GM19468 (cell line): ENCODE measurements around the gene GABRD.
"Not testable (repeated sequence)": the region's sequence is repeated elsewhere in the genome, so short reads cannot be mapped to it uniquely, and the experiment has no call there.

Source experiments
- ATAC-seq: cut with Tn5 transposase; IDR thresholded peaks from one replicate; pipeline ENCODE4 v1.9.1; 2021; ENCODE audit warnings: mild to moderate bottlenecking, moderate library complexity, moderate number of reproducible peaks; ENCODE audit not compliant: unreplicated experiment; ENCODE audit errors: extremely low read depth

The GABRD gene

DNA sequence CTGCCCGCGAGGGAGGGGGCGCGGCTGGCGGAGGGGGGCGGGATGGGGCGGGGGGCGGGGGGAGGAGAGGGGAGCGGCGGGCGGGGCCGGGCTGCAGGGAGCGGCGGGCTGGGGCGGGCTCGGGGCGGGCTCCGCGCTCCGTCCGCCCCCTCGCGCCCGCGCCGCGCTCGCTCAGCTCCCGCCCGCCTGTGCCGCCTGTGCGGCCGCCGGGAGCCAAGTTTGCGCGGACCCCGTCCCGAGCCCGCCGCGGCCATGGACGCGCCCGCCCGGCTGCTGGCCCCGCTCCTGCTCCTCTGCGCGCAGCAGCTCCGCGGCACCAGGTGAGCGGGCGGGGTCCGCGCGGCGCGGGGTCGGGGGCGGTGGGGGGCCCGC lies at the start of gene GABRD:
Gene GABRD, plus strand, starts transcription at position 174 of the 372 bp plus-strand sequence. Its CDS starts 79 bp downstream, at position 253.
- ATAC-seq: no peak

- ATAC-seq: no peak
Observed at GRCh38 chr1:1969505-1969900, 49.6 kb upstream of the GABRD start.

GRCh38 chr1:1969953-1970716 lies 49.0 kb upstream of the GABRD start:
- ATAC-seq: no peak

DNA sequence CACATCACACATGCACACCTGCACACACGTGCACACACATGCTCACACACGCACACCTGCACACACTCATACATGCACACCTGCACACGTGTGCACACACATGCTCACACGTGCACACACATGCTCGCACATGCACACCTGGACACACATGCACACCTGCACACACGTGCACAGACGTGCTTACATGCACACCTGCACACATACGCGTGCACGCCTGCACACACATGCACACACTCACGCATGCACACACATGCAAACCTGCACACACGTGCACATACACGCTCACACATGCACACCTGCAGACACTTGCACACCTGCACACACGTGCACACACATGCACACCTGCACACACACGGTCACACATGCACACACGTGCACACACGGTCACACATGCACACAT lies 48.1 kb upstream of the GABRD start:
- ATAC-seq: no peak

- no peak for ATAC-seq
Observed at GRCh38 chr1:1971688-1972087, 47.5 kb upstream of the GABRD start.

DNA sequence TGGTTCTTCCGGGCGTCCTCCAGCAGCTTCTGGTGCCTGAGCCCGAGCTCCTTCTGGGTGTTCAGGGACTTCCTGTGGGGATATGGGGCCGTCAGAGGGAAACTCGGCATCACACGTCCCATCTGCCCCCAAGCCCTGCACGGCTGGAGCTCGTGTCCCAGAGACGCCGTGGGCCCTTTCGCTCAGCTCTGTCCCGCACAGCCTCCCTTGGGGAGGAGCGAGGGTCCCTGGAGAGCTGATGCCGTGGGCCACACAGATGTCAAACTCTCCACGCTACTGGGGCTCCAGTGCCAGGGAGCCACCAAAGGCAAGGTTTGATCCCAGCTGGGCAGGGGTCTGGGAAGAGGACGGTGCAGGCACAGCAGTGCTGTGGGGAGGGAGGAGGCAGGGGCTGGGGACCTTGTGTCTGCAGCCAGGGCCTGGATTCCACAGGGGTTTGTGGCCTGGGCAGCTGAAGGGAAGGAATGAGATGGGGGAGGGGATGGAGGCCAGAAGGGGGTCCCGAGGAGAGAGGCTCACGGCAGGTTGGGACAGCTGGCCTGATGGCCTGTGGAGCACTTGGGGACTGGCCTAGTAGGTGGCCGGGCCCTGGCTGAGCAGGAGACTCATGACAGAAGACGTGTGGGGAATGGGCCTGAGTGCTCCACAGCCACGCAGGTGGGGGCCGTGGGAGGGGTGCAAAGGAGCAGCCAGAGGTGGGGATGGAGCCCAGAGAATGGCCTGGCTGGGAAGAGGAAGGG lies 46.0 kb upstream of the GABRD start:
- no peak for ATAC-seq

- ATAC-seq: no peak
Observed at GRCh38 chr1:1973716-1974642, 45.2 kb upstream of the GABRD start.

- ATAC-seq: no peak
Observed at GRCh38 chr1:1974834-1975233, 44.3 kb upstream of the GABRD start.

GRCh38 chr1:1975535-1975934 lies 43.6 kb upstream of the GABRD start:
- no peak for ATAC-seq

- ATAC-seq: no peak
Observed at GRCh38 chr1:1976031-1976430, 43.1 kb upstream of the GABRD start.

- no peak for ATAC-seq
Observed at GRCh38 chr1:1978108-1978507, 41.0 kb upstream of the GABRD start.

DNA sequence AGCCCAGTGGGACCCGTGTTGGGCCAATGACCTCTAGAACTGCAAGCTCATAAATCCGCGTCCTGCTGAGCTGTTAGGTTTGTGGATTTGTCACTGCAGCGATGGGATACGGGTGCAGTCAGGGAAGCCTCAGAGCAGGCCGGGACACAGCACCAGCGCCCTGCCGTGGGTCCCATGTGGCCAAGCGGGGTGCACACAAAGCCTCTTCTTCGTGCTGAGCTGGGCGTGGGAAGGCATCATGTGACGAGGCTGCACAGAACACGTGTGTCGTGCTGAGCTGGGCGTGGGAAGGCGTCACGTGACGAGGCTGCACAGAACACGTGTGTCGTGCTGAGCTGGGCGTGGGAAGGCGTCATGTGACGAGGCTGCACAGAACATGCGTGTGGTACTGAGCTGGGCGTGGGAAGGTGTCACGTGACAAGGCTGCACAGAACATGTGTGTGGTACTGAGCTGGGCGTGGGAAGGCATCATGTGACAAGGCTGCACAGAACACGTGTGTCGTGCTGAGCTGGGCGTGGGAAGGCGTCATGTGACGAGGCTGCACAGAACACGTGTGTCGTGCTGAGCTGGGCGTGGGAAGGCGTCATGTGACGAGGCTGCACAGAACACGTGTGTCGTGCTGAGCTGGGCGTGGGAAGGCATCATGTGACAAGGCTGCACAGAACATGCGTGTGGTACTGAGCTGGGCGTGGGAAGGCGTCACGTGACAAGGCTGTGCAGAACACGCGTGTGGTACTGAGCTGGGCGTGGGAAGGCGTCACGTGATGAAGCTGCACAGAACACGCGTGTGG lies 40.3 kb upstream of the GABRD start:
- ATAC-seq: not testable (repeated sequence)

GRCh38 chr1:1979482-1980165 lies 39.5 kb upstream of the GABRD start:
- no peak for ATAC-seq

GRCh38 chr1:1980467-1981141 lies 38.5 kb upstream of the GABRD start:
- no peak for ATAC-seq

DNA sequence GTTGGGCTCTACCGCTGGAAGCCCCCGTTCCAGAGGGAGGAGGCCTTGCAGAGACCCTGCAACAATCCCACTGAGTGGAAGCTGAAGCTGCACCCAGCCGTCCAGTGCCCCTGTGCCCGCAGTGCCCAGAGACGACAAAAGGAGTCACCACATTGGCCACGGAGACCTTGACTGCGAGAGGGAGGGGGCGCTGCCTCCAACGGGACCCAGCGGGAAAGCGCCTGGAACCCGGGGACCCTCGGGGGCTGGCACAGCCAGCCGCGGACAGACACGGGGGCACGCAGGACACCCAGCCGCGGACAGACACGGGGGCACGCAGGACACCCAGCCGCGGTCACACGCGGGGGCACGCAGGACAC lies 38.0 kb upstream of the GABRD start:
- no peak for ATAC-seq

- ATAC-seq: not testable (repeated sequence)
Observed at GRCh38 chr1:1981631-1982327, 37.4 kb upstream of the GABRD start.

DNA sequence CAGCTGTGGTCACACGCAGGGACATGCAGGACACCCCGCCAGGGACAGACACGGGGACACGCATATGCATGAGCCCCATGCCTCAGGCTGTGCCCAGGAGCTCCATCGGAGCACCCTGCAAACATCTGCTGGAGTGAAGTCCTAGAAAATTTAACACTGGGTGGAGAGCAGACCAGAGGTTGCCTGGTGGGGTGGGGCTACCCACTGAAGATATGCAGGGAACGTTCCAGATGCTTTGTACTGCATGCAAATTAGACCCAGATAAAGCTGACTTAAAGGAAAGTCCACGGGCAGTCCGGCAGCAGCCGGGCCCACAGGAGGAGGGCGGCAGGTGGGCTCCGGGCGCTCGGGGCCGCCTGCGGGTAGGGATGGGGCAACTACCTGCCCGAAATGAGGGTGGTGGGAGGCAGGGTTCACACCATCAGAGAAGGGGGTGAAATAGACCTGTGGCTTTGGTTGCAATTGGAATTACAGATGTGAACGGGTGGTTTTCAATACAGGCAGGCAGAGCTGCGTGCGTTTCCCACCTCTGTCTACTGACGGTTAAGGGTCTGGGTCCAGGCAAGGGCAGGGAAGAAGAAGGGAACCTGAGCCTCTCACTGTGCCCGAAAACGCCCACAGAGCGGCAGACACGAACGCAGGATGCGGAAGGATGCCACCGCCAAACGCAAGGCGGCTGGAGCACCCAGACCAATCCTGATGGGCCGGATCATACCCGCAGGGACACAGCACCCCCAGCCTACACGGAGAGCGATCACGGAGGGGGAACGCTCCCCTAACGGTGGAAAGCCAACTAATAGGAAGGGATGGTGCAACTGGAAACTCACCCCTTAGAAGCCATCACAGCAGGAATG lies 36.5 kb upstream of the GABRD start:
- ATAC-seq: no peak
